ENCODE results near the gene PNISR. TPM values are rescaled to one million over a fixed set of nuclear protein-coding genes. Genes with fewer than 3 reads are reported as not detected.

Gene PNISR
- total and polyA plus RNA-seq, 2 of the 13 experiments (the other 11 are each of a cell fraction or from before 2014, with no cell fraction given), result 43.0 to 48.0 TPM

DNA sequence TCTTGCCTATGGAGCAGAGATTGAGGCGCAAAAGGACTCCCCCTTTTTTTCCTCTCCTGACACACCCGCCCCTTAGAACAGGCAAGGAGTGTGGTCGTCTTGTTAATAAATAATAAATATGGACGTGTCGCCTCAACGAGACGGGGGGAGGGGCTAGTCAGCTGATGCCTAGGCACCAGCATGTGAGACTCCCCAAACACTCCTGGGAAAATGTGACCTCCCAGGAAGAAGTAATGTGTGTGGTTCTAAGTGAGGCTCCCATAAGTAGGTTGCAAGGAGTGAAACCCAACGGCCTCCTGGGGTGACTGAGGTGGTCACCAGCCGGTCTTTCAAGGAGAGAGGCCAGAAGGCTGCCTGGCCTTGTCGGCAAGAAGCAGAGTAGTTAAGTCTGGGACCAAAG lies 74.5 kb downstream of the PNISR start:
- H3K4me2 ChIP-seq (ENCODE audit: low read depth, low read length), result peak overlapping the region; percentile 72; the same call in 1 of the 2 replicates
- peaks cover 0 to 34% of the 10 kb centered on the region in 2 experiments; a peak in 4 of 5 replicates for H3K27me3 ChIP-seq (ENCODE audit: control insufficient read depth in 1 of 2, insufficient read depth in 2 of 2, low read length in 2 of 2)
- in situ Hi-C loops (cut with HindIII; ENCODE audit: extremely low pct_ligation_motif_present, low pct_unique_long_range_greater_than_20kb), result no loop called here
- TF ChIP-seq MAFK (conservative IDR thresholded peaks at IDR 0.05 in 1 of 2, IDR thresholded peaks at IDR 0.05 in 1 of 2; ENCODE audit: low read length in 2 of 2), result no peak
- TF ChIP-seq, protein P1, sequence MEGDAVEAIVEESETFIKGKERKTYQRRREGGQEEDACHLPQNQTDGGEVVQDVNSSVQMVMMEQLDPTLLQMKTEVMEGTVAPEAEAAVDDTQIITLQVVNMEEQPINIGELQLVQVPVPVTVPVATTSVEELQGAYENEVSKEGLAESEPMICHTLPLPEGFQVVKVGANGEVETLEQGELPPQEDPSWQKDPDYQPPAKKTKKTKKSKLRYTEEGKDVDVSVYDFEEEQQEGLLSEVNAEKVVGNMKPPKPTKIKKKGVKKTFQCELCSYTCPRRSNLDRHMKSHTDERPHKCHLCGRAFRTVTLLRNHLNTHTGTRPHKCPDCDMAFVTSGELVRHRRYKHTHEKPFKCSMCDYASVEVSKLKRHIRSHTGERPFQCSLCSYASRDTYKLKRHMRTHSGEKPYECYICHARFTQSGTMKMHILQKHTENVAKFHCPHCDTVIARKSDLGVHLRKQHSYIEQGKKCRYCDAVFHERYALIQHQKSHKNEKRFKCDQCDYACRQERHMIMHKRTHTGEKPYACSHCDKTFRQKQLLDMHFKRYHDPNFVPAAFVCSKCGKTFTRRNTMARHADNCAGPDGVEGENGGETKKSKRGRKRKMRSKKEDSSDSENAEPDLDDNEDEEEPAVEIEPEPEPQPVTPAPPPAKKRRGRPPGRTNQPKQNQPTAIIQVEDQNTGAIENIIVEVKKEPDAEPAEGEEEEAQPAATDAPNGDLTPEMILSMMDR (CRISPR knock-in tag; IDR thresholded peaks at IDR 0.05), result no peak
- TF ChIP-seq ZNF326 (CRISPR knock-in tag; IDR thresholded peaks at IDR 0.05; ENCODE audit: borderline replicate concordance), result no peak
- TF ChIP-seq KLF13 (CRISPR knock-in tag; IDR thresholded peaks at IDR 0.05), result no peak
- TF ChIP-seq THYN1 (CRISPR knock-in tag; IDR thresholded peaks at IDR 0.05; ENCODE audit: borderline replicate concordance, low read depth), result no peak
- no peak for TF ChIP-seq ETV6 (CRISPR knock-in tag; conservative IDR thresholded peaks at IDR 0.05)
- TF ChIP-seq, protein P2, sequence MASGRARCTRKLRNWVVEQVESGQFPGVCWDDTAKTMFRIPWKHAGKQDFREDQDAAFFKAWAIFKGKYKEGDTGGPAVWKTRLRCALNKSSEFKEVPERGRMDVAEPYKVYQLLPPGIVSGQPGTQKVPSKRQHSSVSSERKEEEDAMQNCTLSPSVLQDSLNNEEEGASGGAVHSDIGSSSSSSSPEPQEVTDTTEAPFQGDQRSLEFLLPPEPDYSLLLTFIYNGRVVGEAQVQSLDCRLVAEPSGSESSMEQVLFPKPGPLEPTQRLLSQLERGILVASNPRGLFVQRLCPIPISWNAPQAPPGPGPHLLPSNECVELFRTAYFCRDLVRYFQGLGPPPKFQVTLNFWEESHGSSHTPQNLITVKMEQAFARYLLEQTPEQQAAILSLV (CRISPR knock-in tag; IDR thresholded peaks at IDR 0.05; ENCODE audit: borderline replicate concordance), result no peak
- TF ChIP-seq ZNF788 (CRISPR knock-in tag; IDR thresholded peaks at IDR 0.05; ENCODE audit: borderline replicate concordance), result no peak
- TF ChIP-seq ZNF232 (CRISPR knock-in tag; IDR thresholded peaks at IDR 0.05; ENCODE audit: borderline replicate concordance), result no peak
- no peak for TF ChIP-seq ZNF124 (CRISPR knock-in tag; IDR thresholded peaks at IDR 0.05)
- no peak for TF ChIP-seq ISX (CRISPR knock-in tag; conservative IDR thresholded peaks at IDR 0.05)
- TF ChIP-seq, protein P3, sequence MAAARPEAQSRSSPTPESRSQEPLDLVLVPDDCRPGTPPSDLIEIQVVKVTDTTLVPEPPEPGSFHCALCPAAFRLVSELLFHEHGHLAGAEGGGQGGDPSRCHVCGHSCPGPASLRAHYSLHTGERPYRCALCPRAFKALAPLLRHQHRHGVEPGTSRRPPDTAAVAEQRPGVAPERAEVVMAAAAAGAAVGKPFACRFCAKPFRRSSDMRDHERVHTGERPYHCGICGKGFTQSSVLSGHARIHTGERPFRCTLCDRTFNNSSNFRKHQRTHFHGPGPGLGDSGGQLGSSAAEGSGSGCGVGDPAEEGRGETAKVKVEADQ (CRISPR knock-in tag; IDR thresholded peaks at IDR 0.05; ENCODE audit: borderline replicate concordance), result no peak
- BruUV-seq (replicated peaks), result no TSS peak
- no peaks in the 10 kb centered on the region for H3K79me2 ChIP-seq (ENCODE audit: insufficient read depth, low read length)
- no peaks in the 10 kb centered on the region for H4K20me1 ChIP-seq (ENCODE audit: insufficient read depth, low read length)
- DNase-seq (ENCODE audit: low spot score), result no peak
- no peak overlapping the region for H3K27ac ChIP-seq (ENCODE audit: extremely low read length, insufficient read depth, low read length)
- peak overlapping the region in 1 of 3 experiments; percentile 62; a peak in 1 of 6 replicates for H3K4me3 ChIP-seq (replicated peaks in 1 of 3; ENCODE audit: insufficient read depth in 1 of 3, low read depth in 2 of 3, low read length in 3 of 3)
- H3K36me3 ChIP-seq (replicated peaks in 1 of 2; ENCODE audit: control insufficient read depth in 1 of 2, insufficient read depth in 2 of 2, low read length in 2 of 2), result no peaks in the 10 kb centered on the region
- H3K4me1 ChIP-seq (ENCODE audit: insufficient read depth, low read length), result peaks cover 14% of the 10 kb centered on the region
- CTCF ChIA-PET (ENCODE audit: low intra/inter-chr PET ratio, low total read pairs), result no interaction called here
- intact Hi-C loops (cut with micrococcal nuclease; ENCODE audit: unreplicated experiment), result loop anchor here (1.0 kb wide), 1 partner anchor 16 kb away; no protein-coding TSS in a partner anchor
- 9% methylated on average over 10 of the region's 10 CpGs for WGBS (ENCODE audit: low lambda C conversion rate)
- H2AFZ ChIP-seq (ENCODE audit: low read length), result no peak overlapping the region
- POLR2A ChIA-PET, result no interaction called here
- no peak for ATAC-seq
- H3K9me3 ChIP-seq (ENCODE audit: low read length), result no peaks in the 10 kb centered on the region
- FAIRE-seq, result no peak
- H3K9ac ChIP-seq (ENCODE audit: insufficient read depth, low read depth, low read length), result no peak overlapping the region

Measured in HepG2 (cell line).